OCI-M1 (cell line): ENCODE results near the gene USP36.

Experiments
- DNase-seq: peaks from one replicate; lab custom pipeline; 2025; lab: John Stamatoyannopoulos, UW

The USP36 gene

GRCh38 chr17:78812855-78813254 is 27.8 kb downstream of the USP36 start:
- no peak for DNase-seq

GRCh38 chr17:78808163-78808562 is 32.5 kb downstream of the USP36 start:
- no peak for DNase-seq

- DNase-seq = no peak
These were observed 34.2 kb downstream of the USP36 start for GRCh38 chr17:78806451-78806850.

GRCh38 chr17:78805301-78805700 is 35.3 kb downstream of the USP36 start:
- no peak for DNase-seq

- no peak for DNase-seq
These were observed 35.8 kb downstream of the USP36 start for GRCh38 chr17:78804777-78805176.

GRCh38 chr17:78803186-78803845 is 37.3 kb downstream of the USP36 start:
- no peak for DNase-seq

GRCh38 chr17:78802459-78802858 is 38.2 kb downstream of the USP36 start:
- DNase-seq = no peak

GRCh38 chr17:78802008-78802407 is 38.6 kb downstream of the USP36 start:
- DNase-seq = no peak

GRCh38 chr17:78800132-78800931 is 40.3 kb downstream of the USP36 start:
- DNase-seq = no peak

GRCh38 chr17:78798695-78799559 is 41.7 kb downstream of the USP36 start:
- DNase-seq = peak; percentile 22

- DNase-seq = no peak
These were observed 42.7 kb downstream of the USP36 start for GRCh38 chr17:78797691-78798585.

- no peak for DNase-seq
These were observed 43.4 kb downstream of the USP36 start for GRCh38 chr17:78797213-78797612.

- no peak for DNase-seq
These were observed 44.1 kb downstream of the USP36 start for GRCh38 chr17:78796517-78796900.

GRCh38 chr17:78795861-78796516 is 44.6 kb downstream of the USP36 start:
- DNase-seq = no peak

- no peak for DNase-seq
These were observed 45.6 kb downstream of the USP36 start for GRCh38 chr17:78794864-78795640.

GRCh38 chr17:78794399-78794798 is 46.2 kb downstream of the USP36 start:
- no peak for DNase-seq

- no peak for DNase-seq
These were observed 46.6 kb downstream of the USP36 start for GRCh38 chr17:78793968-78794367.

GRCh38 chr17:78793415-78793814 is 47.2 kb downstream of the USP36 start:
- DNase-seq = no peak

GRCh38 chr17:78791840-78792709 is 48.5 kb downstream of the USP36 start:
- no peak for DNase-seq
